Myocyte (in vitro differentiated cells): Measurements from ENCODE around the gene TTC7B. TPM values are rescaled to one million over a fixed set of nuclear protein-coding genes. Genes with fewer than 3 reads are reported as not detected.
"Not testable (repeated sequence)": the region's sequence is repeated elsewhere in the genome, so short reads cannot be mapped to it uniquely, and the experiment has no call there.

Experiments
- DNase-seq: peaks from one replicate; pipeline ENCODE4 v3.0.0-alpha.2; 2012; ENCODE audit warnings: low read depth
- polyA plus RNA-seq: library from polyadenylated mRNA; unstranded; fragments of >200 nt; gene quantifications from one replicate; pipeline ENCODE4 v1.2.1, GENCODE V29; 2012; ENCODE audit warnings: missing spikeins
- total RNA-seq: library from RNA; depleted of rRNA; stranded (reverse); fragments of >200 nt; gene quantifications from 2 replicates; pipeline ENCODE4 v1.2.3, GENCODE V29; 2014

TTC7B gene
- total RNA-seq, result 40.6 and 42.1 TPM in 2 replicates
- 32.9 TPM for polyA plus RNA-seq

- DNase-seq, result peak; percentile 52
These were observed at the start of gene TTC7B for GRCh38 chr14:90815822-90816662. Gene TTC7B, minus strand, starts transcription at chr14:90816430. Its CDS starts 135 bp downstream, at chr14:90816295.

GRCh38 chr14:90864741-90865140 lies 48.5 kb upstream of the TTC7B start:
- DNase-seq, result no peak

GRCh38 chr14:90858511-90858910 lies 42.3 kb upstream of the TTC7B start:
- DNase-seq, result no peak

- no peak for DNase-seq
These were observed 41.6 kb upstream of the TTC7B start for GRCh38 chr14:90857866-90858265.

- not testable (repeated sequence) for DNase-seq
These were observed 39.9 kb upstream of the TTC7B start for GRCh38 chr14:90856115-90856514.

GRCh38 chr14:90853116-90853515 lies 36.9 kb upstream of the TTC7B start:
- DNase-seq, result no peak

- DNase-seq, result no peak
These were observed 35.3 kb upstream of the TTC7B start for GRCh38 chr14:90851327-90852036.

- DNase-seq, result peak; percentile 82
These were observed 34.3 kb upstream of the TTC7B start for GRCh38 chr14:90850487-90850886.

- peak; percentile 86 for DNase-seq
These were observed 33.7 kb upstream of the TTC7B start for GRCh38 chr14:90849787-90850444.

GRCh38 chr14:90848944-90849731 lies 32.9 kb upstream of the TTC7B start:
- no peak for DNase-seq

GRCh38 chr14:90846511-90846910 lies 30.3 kb upstream of the TTC7B start:
- peak; percentile 90 for DNase-seq

GRCh38 chr14:90844321-90844720 lies 28.1 kb upstream of the TTC7B start:
- no peak for DNase-seq

GRCh38 chr14:90842726-90843125 lies 26.5 kb upstream of the TTC7B start:
- no peak for DNase-seq

GRCh38 chr14:90840667-90841066 lies 24.4 kb upstream of the TTC7B start:
- DNase-seq, result not testable (repeated sequence)

- DNase-seq, result no peak
These were observed 23.6 kb upstream of the TTC7B start for GRCh38 chr14:90839889-90840266.

- DNase-seq, result peak; percentile 47
These were observed 23.0 kb upstream of the TTC7B start for GRCh38 chr14:90839024-90839888.

GRCh38 chr14:90838531-90838930 lies 22.3 kb upstream of the TTC7B start:
- DNase-seq, result not testable (repeated sequence)

GRCh38 chr14:90837355-90837754 lies 21.1 kb upstream of the TTC7B start:
- DNase-seq, result no peak

GRCh38 chr14:90836692-90837063 lies 20.4 kb upstream of the TTC7B start:
- DNase-seq, result no peak

GRCh38 chr14:90831821-90832220 lies 15.6 kb upstream of the TTC7B start:
- DNase-seq, result no peak
